Measurements from ENCODE around the gene SHLD3. TPM values are rescaled to one million over a fixed set of nuclear protein-coding genes. Genes with fewer than 3 reads are reported as not detected.
"Not testable (repeated sequence)": the region's sequence is repeated elsewhere in the genome, so short reads cannot be mapped to it uniquely, and the experiment has no call there.

The SHLD3 gene
- total RNA-seq, 2 experiments from 2014 or later = 4.3 to 5.2 TPM

DNA sequence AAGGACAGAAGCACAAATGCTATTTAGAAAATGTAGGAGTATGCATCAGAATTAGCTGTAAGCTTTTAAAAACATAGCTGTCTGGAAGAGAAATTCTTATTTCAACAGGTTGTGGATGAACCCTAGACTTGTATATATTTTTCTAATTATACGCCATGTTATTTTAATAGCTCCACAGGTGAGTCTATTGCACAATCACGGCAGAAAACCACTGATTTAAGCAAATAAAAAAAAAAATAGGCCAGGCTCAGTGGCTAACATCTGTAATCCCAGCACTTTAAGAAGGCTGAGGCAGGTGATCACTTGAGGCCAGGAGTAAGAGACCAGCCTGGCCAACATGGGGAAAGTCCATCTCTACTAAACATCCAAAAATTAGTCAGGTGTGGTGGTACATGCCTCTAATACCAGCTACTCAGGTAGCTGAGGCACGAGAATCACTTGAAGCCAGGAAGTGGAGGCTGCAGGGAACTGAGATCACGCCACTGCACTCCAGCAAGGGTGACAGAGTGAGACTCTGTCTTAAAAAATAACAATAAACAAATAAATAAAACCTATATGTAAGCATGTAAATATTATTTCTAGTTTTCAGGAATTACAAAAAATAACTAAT, 12.4 kb upstream of the SHLD3 start:
- H2AFZ ChIP-seq (ENCODE audit: low read length) = no peak overlapping the region
- no peak overlapping the region for H3K4me3 ChIP-seq (ENCODE audit: low read depth, low read length, poor library complexity, severe bottlenecking)
- H3K9me3 ChIP-seq (ENCODE audit: low read length) = no peaks in the 10 kb centered on the region
- intact Hi-C loops (cut with micrococcal nuclease; ENCODE audit: unreplicated experiment) = no loop called here
- no peaks in the 10 kb centered on the region for H4K20me1 ChIP-seq (ENCODE audit: insufficient read depth, low read length)
- no peaks in the 10 kb centered on the region for H3K4me1 ChIP-seq (ENCODE audit: insufficient read depth, low read length, poor library complexity, severe bottlenecking)
- no peaks in the 10 kb centered on the region for H3K79me2 ChIP-seq (ENCODE audit: insufficient read depth, low read depth, low read length)
- ChIA-PET POLR2A (interaction anchor here (0.8 to 2.5 kb wide), 4 partner anchors 11 to 49 kb away, joined by 3 to 13 read pairs (median 4); partner anchors contain the start of genes CENPK, PPWD1 and TRIM23), CTCF (ENCODE audit: unreplicated experiment) (no interaction called here)
- TF ChIP-seq EZH2phosphoT487 (IDR thresholded peaks at IDR 0.05; ENCODE audit: borderline replicate concordance, low read depth, low read length) = no peak
- TF ChIP-seq, protein P1, sequence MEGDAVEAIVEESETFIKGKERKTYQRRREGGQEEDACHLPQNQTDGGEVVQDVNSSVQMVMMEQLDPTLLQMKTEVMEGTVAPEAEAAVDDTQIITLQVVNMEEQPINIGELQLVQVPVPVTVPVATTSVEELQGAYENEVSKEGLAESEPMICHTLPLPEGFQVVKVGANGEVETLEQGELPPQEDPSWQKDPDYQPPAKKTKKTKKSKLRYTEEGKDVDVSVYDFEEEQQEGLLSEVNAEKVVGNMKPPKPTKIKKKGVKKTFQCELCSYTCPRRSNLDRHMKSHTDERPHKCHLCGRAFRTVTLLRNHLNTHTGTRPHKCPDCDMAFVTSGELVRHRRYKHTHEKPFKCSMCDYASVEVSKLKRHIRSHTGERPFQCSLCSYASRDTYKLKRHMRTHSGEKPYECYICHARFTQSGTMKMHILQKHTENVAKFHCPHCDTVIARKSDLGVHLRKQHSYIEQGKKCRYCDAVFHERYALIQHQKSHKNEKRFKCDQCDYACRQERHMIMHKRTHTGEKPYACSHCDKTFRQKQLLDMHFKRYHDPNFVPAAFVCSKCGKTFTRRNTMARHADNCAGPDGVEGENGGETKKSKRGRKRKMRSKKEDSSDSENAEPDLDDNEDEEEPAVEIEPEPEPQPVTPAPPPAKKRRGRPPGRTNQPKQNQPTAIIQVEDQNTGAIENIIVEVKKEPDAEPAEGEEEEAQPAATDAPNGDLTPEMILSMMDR (conservative IDR thresholded peaks at IDR 0.05; ENCODE audit: low read length) = no peak
- no peak for DNase-seq (ENCODE audit: low spot score)
- no peak overlapping the region for H3K27ac ChIP-seq (ENCODE audit: low read depth, low read length, poor library complexity, severe bottlenecking)
- no peaks in the 10 kb centered on the region for H3K9me2 ChIP-seq (ENCODE audit: insufficient read depth, low read length)
- BruUV-seq (replicated peaks) = no TSS peak
- H3K36me3 ChIP-seq (ENCODE audit: insufficient read depth, low read length) = peaks cover 77% of the 10 kb centered on the region
- no peak overlapping the region for H3K4me2 ChIP-seq (ENCODE audit: low read length)

DNA sequence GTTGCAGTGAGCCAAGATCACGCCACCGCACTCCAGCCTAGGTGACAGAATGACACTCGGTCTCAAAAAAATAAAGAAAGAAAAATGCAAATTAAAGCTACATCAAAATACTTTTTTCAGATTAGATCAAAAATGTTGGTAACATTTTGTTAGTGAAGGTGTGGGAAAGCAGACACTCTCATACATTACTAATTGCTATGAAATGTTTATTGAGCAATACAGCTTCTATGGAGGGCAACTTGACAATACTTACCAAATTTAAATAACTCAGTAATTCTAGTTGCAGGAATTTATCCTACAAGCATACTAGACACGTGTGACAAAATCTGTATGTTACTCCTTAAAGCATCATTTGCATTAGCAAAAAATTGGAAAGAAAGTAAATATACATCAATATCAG, 4.8 kb upstream of the SHLD3 start:
- CTCF ChIA-PET (ENCODE audit: unreplicated experiment) = no interaction called here
- Histone ChIP-seq H3K4me2 (ENCODE audit: low read length) (no peak overlapping the region), H4K20me1 (ENCODE audit: insufficient read depth, low read length) (peaks cover 7% of the 10 kb centered on the region; the same call in 1 of the 2 replicates), H3K36me3 (ENCODE audit: insufficient read depth, low read length) (peaks cover 22% of the 10 kb centered on the region), H3K9me3 (ENCODE audit: low read length) (no peaks in the 10 kb centered on the region), H3K9me2 (ENCODE audit: insufficient read depth, low read length) (no peaks in the 10 kb centered on the region), H3K27ac (ENCODE audit: low read depth, low read length, poor library complexity, severe bottlenecking) (no peak overlapping the region), H3K79me2 (ENCODE audit: insufficient read depth, low read depth, low read length) (peaks cover 37% of the 10 kb centered on the region), H3K4me3 (ENCODE audit: low read depth, low read length, poor library complexity, severe bottlenecking) (no peak overlapping the region), H2AFZ (ENCODE audit: low read length) (no peak overlapping the region), H3K4me1 (ENCODE audit: insufficient read depth, low read length, poor library complexity, severe bottlenecking) (peaks cover 15% of the 10 kb centered on the region)
- intact Hi-C loops (cut with micrococcal nuclease; ENCODE audit: unreplicated experiment) = loop anchor here (5.0 kb wide), 2 partner anchors 58 to 102 kb away; partner anchors contain the start of genes CENPK, NLN, PPWD1 and SGTB
- no peak for DNase-seq (ENCODE audit: low spot score)
- TF ChIP-seq, protein P1 (conservative IDR thresholded peaks at IDR 0.05; ENCODE audit: low read length) = no peak
- TF ChIP-seq EZH2phosphoT487 (IDR thresholded peaks at IDR 0.05; ENCODE audit: borderline replicate concordance, low read depth, low read length) = no peak
- BruUV-seq (replicated peaks) = no TSS peak
- POLR2A ChIA-PET = interaction anchor here (0.7 kb wide), 1 partner anchor 24 kb away, joined by 3 read pairs; no protein-coding TSS in a partner anchor

DNA sequence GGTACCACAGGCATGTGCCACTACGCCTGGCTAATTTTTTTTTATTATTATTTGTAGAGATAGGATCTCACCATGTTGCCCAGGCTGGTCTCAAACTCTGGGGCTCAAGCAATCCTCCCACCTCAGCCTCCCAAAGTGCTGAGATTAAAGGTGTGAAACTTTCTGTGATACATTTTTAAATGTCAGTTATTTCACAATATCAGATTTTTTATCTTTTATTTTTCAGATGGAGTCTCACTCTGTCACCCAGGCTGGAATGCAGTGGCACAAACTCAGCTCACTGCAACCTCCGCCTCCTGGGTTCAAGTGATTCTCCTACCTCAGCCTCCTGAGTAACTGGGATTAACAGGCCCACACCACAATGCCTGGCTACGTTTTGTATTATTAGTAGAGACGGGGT, 2.9 kb upstream of the SHLD3 start:
- H3K4me3 ChIP-seq (ENCODE audit: low read depth, low read length, poor library complexity, severe bottlenecking); CTCF ChIA-PET (ENCODE audit: unreplicated experiment); BruUV-seq (replicated peaks); H3K9me2 ChIP-seq (ENCODE audit: insufficient read depth, low read length); H4K20me1 ChIP-seq (ENCODE audit: insufficient read depth, low read length); H3K27ac ChIP-seq (ENCODE audit: low read depth, low read length, poor library complexity, severe bottlenecking); POLR2A ChIA-PET; H2AFZ ChIP-seq (ENCODE audit: low read length); H3K9me3 ChIP-seq (ENCODE audit: low read length); DNase-seq (ENCODE audit: low spot score): not testable (repeated sequence)
- peaks cover 11% of the 10 kb centered on the region; the same call in 1 of the 2 replicates for H3K36me3 ChIP-seq (ENCODE audit: insufficient read depth, low read length)
- H3K79me2 ChIP-seq (ENCODE audit: insufficient read depth, low read depth, low read length) = peaks cover 56% of the 10 kb centered on the region
- intact Hi-C loops (cut with micrococcal nuclease; ENCODE audit: unreplicated experiment) = loop anchor here (5.0 kb wide), 2 partner anchors 60 to 100 kb away; partner anchors contain the start of genes CENPK, NLN, PPWD1 and SGTB
- H3K4me1 ChIP-seq (ENCODE audit: insufficient read depth, low read length, poor library complexity, severe bottlenecking) = peaks cover 25% of the 10 kb centered on the region
- H3K4me2 ChIP-seq (ENCODE audit: low read length) = peak overlapping the region; percentile 80; the same call in 1 of the 2 replicates

All from OCI-LY7 (cell line).